ENCODE measurements around the gene FASTK. TPM values are rescaled to one million over a fixed set of nuclear protein-coding genes. Genes with fewer than 3 reads are reported as not detected.

The FASTK gene
- total and polyA plus RNA-seq, 2 donors (not counting 3 experiments of a cell fraction or from before 2014, with no cell fraction given) = 73.3 to 113 TPM

DNA sequence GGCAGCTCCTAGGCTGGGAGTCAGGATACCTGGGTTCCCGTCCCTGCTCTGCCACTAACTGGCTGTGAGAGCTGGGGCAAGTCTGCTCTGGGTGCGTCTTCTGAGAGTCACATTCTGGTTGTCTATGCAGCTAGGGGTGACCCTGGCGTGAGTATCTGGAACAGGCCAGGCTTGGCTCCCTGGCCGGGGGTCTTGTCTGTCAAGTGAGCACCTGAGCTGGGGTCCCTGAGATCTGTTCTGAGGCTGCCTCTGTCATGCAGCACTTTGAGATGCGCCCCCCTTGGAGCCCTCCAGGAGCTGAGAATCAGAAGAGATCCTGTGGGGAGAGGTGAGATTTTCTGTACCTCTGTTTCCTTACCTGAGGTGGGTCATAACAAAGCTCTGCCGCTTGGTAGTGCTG, 13.1 kb upstream of the FASTK start:
- Histone ChIP-seq H3K79me2 (ENCODE audit: control insufficient read depth, insufficient read depth, low read length) (peaks cover 91% of the 10 kb centered on the region), H3K9me3 (replicated peaks; ENCODE audit: control insufficient read depth, insufficient read depth, low read length) (no peaks in the 10 kb centered on the region), H4K20me1 (replicated peaks; ENCODE audit: control insufficient read depth, extremely low read depth, insufficient read depth, low read length) (no peaks in the 10 kb centered on the region), H3K4me2 (ENCODE audit: insufficient read depth, low read length) (no peak overlapping the region), H3K27ac (ENCODE audit: insufficient read depth, low read depth, low read length) (no peak overlapping the region), H3K36me3 (ENCODE audit: control insufficient read depth in 2 of 2, extremely low read depth in 1 of 2, insufficient read depth in 2 of 2, low read length in 2 of 2) (peaks cover 0 to 12% of the 10 kb centered on the region in 2 experiments), H3K9me1 (replicated peaks; ENCODE audit: control insufficient read depth, extremely low read depth, insufficient read depth, low read length) (no peaks in the 10 kb centered on the region), H2AFZ (ENCODE audit: low read depth, low read length) (no peak overlapping the region), H3K27me3 (ENCODE audit: control insufficient read depth in 2 of 2, insufficient read depth in 2 of 2, low read length in 2 of 2) (no peaks in the 10 kb centered on the region), H3K9ac (replicated peaks; ENCODE audit: extremely low read depth, insufficient read depth, low read length) (no peak overlapping the region), H3K4me1 (ENCODE audit: control insufficient read depth, extremely low read depth, insufficient read depth, low read length) (peaks cover 34% of the 10 kb centered on the region), H3K4me3 (replicated peaks in 1 of 3; ENCODE audit: insufficient read depth in 1 of 3, low read depth in 1 of 3, low read length in 3 of 3) (no peak overlapping the region)
- no peak for FAIRE-seq
- POLR2A ChIA-PET = interaction anchor here (0.6 kb wide), 1 partner anchor 13 kb away, joined by 3 read pairs; no protein-coding TSS in a partner anchor
- no peak for DNase-seq (ENCODE audit: low read depth, low spot score)
- CTCF ChIA-PET = interaction anchor here (1.1 to 1.5 kb wide), 3 partner anchors 16 to 30 kb away, joined by 3 to 6 read pairs (median 4); no protein-coding TSS in a partner anchor
- BruUV-seq (replicated peaks) = no TSS peak
- TF ChIP-seq POLR2AphosphoS5 (IDR thresholded peaks at IDR 0.05; ENCODE audit: insufficient read depth, low read depth, low read length) (no peak), GATA2 (IDR thresholded peaks at IDR 0.05; ENCODE audit: insufficient read depth, insufficient read length, low read depth, low read length) (no peak), MYC (IDR thresholded peaks at IDR 0.05; ENCODE audit: low read depth, low read length) (no peak), POLR2A (IDR thresholded peaks at IDR 0.05; ENCODE audit: low read depth, low read length) (no peak), JUN (IDR thresholded peaks at IDR 0.05; ENCODE audit: borderline replicate concordance, insufficient read depth, insufficient read length, low read depth) (no peak), MAX (IDR thresholded peaks at IDR 0.05; ENCODE audit: insufficient read depth, insufficient read length) (no peak), FOS (IDR thresholded peaks at IDR 0.05; ENCODE audit: borderline replicate concordance, insufficient read depth, low read length) (no peak), EZH2 (IDR thresholded peaks at IDR 0.05; ENCODE audit: borderline replicate concordance, low read depth, low read length, severe bottlenecking) (no peak), CTCF (IDR thresholded peaks at IDR 0.05; ENCODE audit: extremely low read depth in 1 of 2, insufficient read depth in 1 of 2, low read depth in 1 of 2, low read length in 2 of 2) (no peak)
- intact Hi-C loops (cut with micrococcal nuclease) = no loop called here
- dilution Hi-C loops (cut with MboI; ENCODE audit: extremely low pct_ligation_motif_present, low sequenced_read_pairs) = no loop called here
